ENCODE data around the gene PLXDC2. TPM values are rescaled to one million over a fixed set of nuclear protein-coding genes. Genes with fewer than 3 reads are reported as not detected.

Gene PLXDC2
- total RNA-seq, 5 donors from 2014 or later (not counting 1 experiment from before 2014, with no cell fraction given), result 0.49 to 1.1 (median 0.56) TPM

- no peak overlapping the region for H3K27ac ChIP-seq (ENCODE audit: low read length)
- ATAC-seq (replicated peaks in 1 of 4), result no peak
- H3K9me3 Mint-ChIP-seq, result peaks cover 7 to 21% (median 10%) of the 10 kb centered on the region in 3 donors
- no peaks in the 10 kb centered on the region for H3K27me3 Mint-ChIP-seq
- H3K4me3 ChIP-seq (ENCODE audit: control insufficient read depth in 1 of 2, extremely low read depth in 1 of 2, low read length in 1 of 2), result no peak overlapping the region
- H3K4me3 Mint-ChIP-seq, result no peak overlapping the region
- WGBS (ENCODE audit: insufficient coverage), result 100% methylated on average over 1 of the region's 8 CpGs
- no peak overlapping the region for H3K27ac Mint-ChIP-seq
- no peaks in the 10 kb centered on the region for H3K4me1 ChIP-seq (ENCODE audit: control insufficient read depth in 1 of 2, extremely low read depth in 1 of 2, insufficient read depth in 2 of 2, low read length in 2 of 2)
- no peaks in the 10 kb centered on the region for H3K27me3 ChIP-seq (replicated peaks in 1 of 2; ENCODE audit: control insufficient read depth in 2 of 2, extremely low read depth in 1 of 2, insufficient read depth in 2 of 2, low read length in 1 of 2)
- no peak for DNase-seq
- H3K36me3 ChIP-seq (ENCODE audit: control insufficient read depth in 2 of 2, extremely low read depth in 1 of 2, insufficient read depth in 1 of 2, low read length in 1 of 2), result no peaks in the 10 kb centered on the region
- H3K36me3 Mint-ChIP-seq, result no peaks in the 10 kb centered on the region
- ChIA-PET CTCF (no interaction called here), POLR2A (no interaction called here)
- no peaks in the 10 kb centered on the region for H3K9me3 ChIP-seq
- H3K4me1 Mint-ChIP-seq, result no peaks in the 10 kb centered on the region
These were observed 17.1 kb downstream of the PLXDC2 start for GRCh38 chr10:19833170-19833824.

GRCh38 chr10:19835952-19836351 is 19.7 kb downstream of the PLXDC2 start:
- ATAC-seq (replicated peaks in 1 of 4), result no peak
- no peak overlapping the region for H3K4me3 ChIP-seq (ENCODE audit: control insufficient read depth in 1 of 2, extremely low read depth in 1 of 2, low read length in 1 of 2)
- WGBS (ENCODE audit: insufficient coverage), result no CpG with 5 or more reads among the region's 2 CpGs

GRCh38 chr10:19839090-19839489 is 22.9 kb downstream of the PLXDC2 start:
- 72% methylated on average over 2 of the region's 3 CpGs for WGBS (ENCODE audit: insufficient coverage)
- CTCF ChIA-PET, result interaction anchor here in 1 of 2 donors (0.7 kb wide), 1 partner anchor 26 kb away, joined by 3 read pairs; no protein-coding TSS in a partner anchor

More at GRCh38 chr10:19835952-19836351, 19.7 kb downstream of the PLXDC2 start:
- ChIA-PET POLR2A (no interaction called here), CTCF (no interaction called here)
- no peak overlapping the region for H3K27ac Mint-ChIP-seq
- H3K36me3 ChIP-seq (ENCODE audit: control insufficient read depth in 2 of 2, extremely low read depth in 1 of 2, insufficient read depth in 1 of 2, low read length in 1 of 2), result no peaks in the 10 kb centered on the region
- no peak for DNase-seq
- H3K27me3 ChIP-seq (replicated peaks in 1 of 2; ENCODE audit: control insufficient read depth in 2 of 2, extremely low read depth in 1 of 2, insufficient read depth in 2 of 2, low read length in 1 of 2), result no peaks in the 10 kb centered on the region
- H3K27me3 Mint-ChIP-seq, result no peaks in the 10 kb centered on the region
- no peaks in the 10 kb centered on the region for H3K4me1 ChIP-seq (ENCODE audit: control insufficient read depth in 1 of 2, extremely low read depth in 1 of 2, insufficient read depth in 2 of 2, low read length in 2 of 2)
- no peaks in the 10 kb centered on the region for H3K4me1 Mint-ChIP-seq
- peaks cover 7 to 13% (median 7%) of the 10 kb centered on the region in 3 donors for H3K9me3 Mint-ChIP-seq
- H3K36me3 Mint-ChIP-seq, result no peaks in the 10 kb centered on the region
- H3K27ac ChIP-seq (ENCODE audit: low read length), result no peak overlapping the region
- no peaks in the 10 kb centered on the region for H3K9me3 ChIP-seq
- no peak overlapping the region for H3K4me3 Mint-ChIP-seq

GRCh38 chr10:19839552-19839951 is 23.3 kb downstream of the PLXDC2 start:
- H3K36me3 Mint-ChIP-seq, result no peaks in the 10 kb centered on the region
- no peak for ATAC-seq (replicated peaks in 1 of 4)
- DNase-seq, result no peak
- ChIA-PET CTCF (interaction anchor here in 1 of 2 donors (0.7 kb wide), 1 partner anchor 26 kb away, joined by 3 read pairs; no protein-coding TSS in a partner anchor), POLR2A (interaction anchor here in 1 of 2 donors (0.6 kb wide), 2 partner anchors 9 to 704 kb away, joined by 3 to 8 read pairs; no protein-coding TSS in a partner anchor)
- no peaks in the 10 kb centered on the region for H3K27me3 Mint-ChIP-seq
- H3K27ac ChIP-seq (ENCODE audit: low read length), result no peak overlapping the region
- H3K27me3 ChIP-seq (replicated peaks in 1 of 2; ENCODE audit: control insufficient read depth in 2 of 2, extremely low read depth in 1 of 2, insufficient read depth in 2 of 2, low read length in 1 of 2), result no peaks in the 10 kb centered on the region
- H3K9me3 ChIP-seq, result no peaks in the 10 kb centered on the region
- H3K9me3 Mint-ChIP-seq, result peaks cover 0 to 8% (median 0%) of the 10 kb centered on the region in 3 donors
- H3K4me1 ChIP-seq (ENCODE audit: control insufficient read depth in 1 of 2, extremely low read depth in 1 of 2, insufficient read depth in 2 of 2, low read length in 2 of 2), result no peaks in the 10 kb centered on the region
- no peaks in the 10 kb centered on the region for H3K36me3 ChIP-seq (ENCODE audit: control insufficient read depth in 2 of 2, extremely low read depth in 1 of 2, insufficient read depth in 1 of 2, low read length in 1 of 2)
- no CpG with 5 or more reads among the region's 4 CpGs for WGBS (ENCODE audit: insufficient coverage)
- no peak overlapping the region for H3K4me3 Mint-ChIP-seq
- H3K27ac Mint-ChIP-seq, result no peak overlapping the region
- no peak overlapping the region for H3K4me3 ChIP-seq (ENCODE audit: control insufficient read depth in 1 of 2, extremely low read depth in 1 of 2, low read length in 1 of 2)
- H3K4me1 Mint-ChIP-seq, result no peaks in the 10 kb centered on the region

More at GRCh38 chr10:19839090-19839489, 22.9 kb downstream of the PLXDC2 start:
- no peak overlapping the region for H3K27ac ChIP-seq (ENCODE audit: low read length)
- H3K4me1 ChIP-seq (ENCODE audit: control insufficient read depth in 1 of 2, extremely low read depth in 1 of 2, insufficient read depth in 2 of 2, low read length in 2 of 2), result no peaks in the 10 kb centered on the region
- H3K9me3 ChIP-seq, result no peaks in the 10 kb centered on the region
- POLR2A ChIA-PET, result interaction anchor here in 1 of 2 donors (0.6 kb wide), 2 partner anchors 10 to 703 kb away, joined by 3 to 8 read pairs; no protein-coding TSS in a partner anchor
- Mint-ChIP-seq H3K9me3 (peaks cover under 1 to 8% (median under 1%) of the 10 kb centered on the region in 3 donors), H3K27ac (no peak overlapping the region), H3K27me3 (no peaks in the 10 kb centered on the region), H3K4me1 (no peaks in the 10 kb centered on the region), H3K4me3 (no peak overlapping the region), H3K36me3 (no peaks in the 10 kb centered on the region)
- H3K27me3 ChIP-seq (replicated peaks in 1 of 2; ENCODE audit: control insufficient read depth in 2 of 2, extremely low read depth in 1 of 2, insufficient read depth in 2 of 2, low read length in 1 of 2), result no peaks in the 10 kb centered on the region
- no peak overlapping the region for H3K4me3 ChIP-seq (ENCODE audit: control insufficient read depth in 1 of 2, extremely low read depth in 1 of 2, low read length in 1 of 2)
- no peaks in the 10 kb centered on the region for H3K36me3 ChIP-seq (ENCODE audit: control insufficient read depth in 2 of 2, extremely low read depth in 1 of 2, insufficient read depth in 1 of 2, low read length in 1 of 2)
- DNase-seq (no peak), ATAC-seq (replicated peaks in 1 of 4) (no peak)

- no peak overlapping the region for H3K27ac Mint-ChIP-seq
- ChIA-PET POLR2A (no interaction called here), CTCF (no interaction called here)
- Histone ChIP-seq H3K4me1 (ENCODE audit: control insufficient read depth in 1 of 2, extremely low read depth in 1 of 2, insufficient read depth in 2 of 2, low read length in 2 of 2) (no peaks in the 10 kb centered on the region), H3K27me3 (replicated peaks in 1 of 2; ENCODE audit: control insufficient read depth in 2 of 2, extremely low read depth in 1 of 2, insufficient read depth in 2 of 2, low read length in 1 of 2) (no peaks in the 10 kb centered on the region), H3K9me3 (no peaks in the 10 kb centered on the region), H3K4me3 (ENCODE audit: control insufficient read depth in 1 of 2, extremely low read depth in 1 of 2, low read length in 1 of 2) (no peak overlapping the region), H3K27ac (ENCODE audit: low read length) (no peak overlapping the region), H3K36me3 (ENCODE audit: control insufficient read depth in 2 of 2, extremely low read depth in 1 of 2, insufficient read depth in 1 of 2, low read length in 1 of 2) (no peaks in the 10 kb centered on the region)
- ATAC-seq (replicated peaks in 1 of 4) (no peak), DNase-seq (no peak)
- no CpG with 5 or more reads among the region's 3 CpGs for WGBS (ENCODE audit: insufficient coverage)
- no peaks in the 10 kb centered on the region for H3K4me1 Mint-ChIP-seq
- H3K9me3 Mint-ChIP-seq, result peaks cover 0 to 4% (median 0%) of the 10 kb centered on the region in 3 donors
- no peaks in the 10 kb centered on the region for H3K27me3 Mint-ChIP-seq
- H3K4me3 Mint-ChIP-seq, result no peak overlapping the region
- no peaks in the 10 kb centered on the region for H3K36me3 Mint-ChIP-seq
These were observed 24.5 kb downstream of the PLXDC2 start for GRCh38 chr10:19840776-19841175.

- Histone ChIP-seq H3K27me3 (replicated peaks in 1 of 2; ENCODE audit: control insufficient read depth in 2 of 2, extremely low read depth in 1 of 2, insufficient read depth in 2 of 2, low read length in 1 of 2) (no peaks in the 10 kb centered on the region), H3K9me3 (no peaks in the 10 kb centered on the region), H3K4me1 (ENCODE audit: control insufficient read depth in 1 of 2, extremely low read depth in 1 of 2, insufficient read depth in 2 of 2, low read length in 2 of 2) (no peaks in the 10 kb centered on the region), H3K27ac (ENCODE audit: low read length) (no peak overlapping the region), H3K36me3 (ENCODE audit: control insufficient read depth in 2 of 2, extremely low read depth in 1 of 2, insufficient read depth in 1 of 2, low read length in 1 of 2) (no peaks in the 10 kb centered on the region), H3K4me3 (ENCODE audit: control insufficient read depth in 1 of 2, extremely low read depth in 1 of 2, low read length in 1 of 2) (no peak overlapping the region)
- Mint-ChIP-seq H3K36me3 (no peaks in the 10 kb centered on the region), H3K4me3 (no peak overlapping the region), H3K4me1 (no peaks in the 10 kb centered on the region), H3K27ac (no peak overlapping the region), H3K27me3 (no peaks in the 10 kb centered on the region), H3K9me3 (peaks cover 0 to 11% (median 0%) of the 10 kb centered on the region in 3 donors)
- ChIA-PET CTCF (interaction anchor here (0.6 kb wide), 2 partner anchors 24 to 1051 kb away, joined by 3 read pairs; no protein-coding TSS in a partner anchor), POLR2A (no interaction called here)
- ATAC-seq (replicated peaks in 1 of 4), result no peak
- no peak for DNase-seq
- WGBS (ENCODE audit: insufficient coverage), result 80% methylated on average over 1 of the region's 1 CpG
These were observed 27.3 kb downstream of the PLXDC2 start for GRCh38 chr10:19843487-19843886.

Data from T-cell (primary cell).